ENCODE measurements around the gene STAG3.
"Not testable (repeated sequence)": the region's sequence is repeated elsewhere in the genome, so short reads cannot be mapped to it uniquely, and the experiment has no call there.

STAG3 gene

DNA sequence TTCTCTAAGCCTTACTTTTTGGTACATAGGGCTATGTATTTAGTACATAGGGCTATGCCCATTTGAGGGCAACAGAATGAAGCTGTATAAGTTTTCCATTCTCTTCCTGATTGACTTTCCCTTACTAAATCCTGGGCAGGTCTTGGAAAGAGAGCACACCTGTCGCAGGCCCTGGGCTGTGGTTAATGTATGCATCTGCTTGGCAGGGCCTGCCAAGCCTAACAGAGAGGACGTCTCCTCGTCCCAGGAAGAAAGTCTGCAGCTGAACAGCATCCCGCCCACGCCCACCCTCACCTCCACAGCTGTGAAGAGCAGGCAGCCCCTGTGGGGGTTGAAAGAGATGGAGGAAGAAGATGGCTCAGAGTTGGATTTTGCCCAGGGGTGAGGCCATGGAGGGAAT lies 33.1 kb downstream of the STAG3 start:
- DNase-seq (ENCODE audit: low read depth in 2 of 2, low spot score in 1 of 2), result no peak

DNA sequence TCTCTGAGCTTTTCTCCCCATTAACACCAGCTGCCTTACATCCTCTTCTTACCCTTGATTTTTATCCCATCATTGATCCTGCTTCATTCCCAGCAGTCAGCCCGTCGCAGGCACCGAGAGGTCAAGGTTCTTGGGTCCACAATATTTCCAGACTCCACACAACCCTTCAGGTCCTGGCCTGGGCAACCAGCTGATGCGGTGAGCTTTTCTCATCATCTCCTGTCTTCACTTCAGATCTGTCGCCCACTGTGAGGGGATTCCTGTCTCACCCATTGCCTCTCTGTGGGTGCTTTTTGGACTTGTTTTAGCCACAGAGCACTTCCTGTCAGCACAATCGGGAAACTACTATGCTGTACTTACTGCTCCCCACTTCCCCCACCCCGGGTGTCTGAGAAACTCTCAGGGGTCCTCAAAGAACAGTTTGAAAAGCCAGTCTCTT lies 33.6 kb downstream of the STAG3 start:
- no peak for DNase-seq (ENCODE audit: low read depth in 2 of 2, low spot score in 1 of 2)

DNA sequence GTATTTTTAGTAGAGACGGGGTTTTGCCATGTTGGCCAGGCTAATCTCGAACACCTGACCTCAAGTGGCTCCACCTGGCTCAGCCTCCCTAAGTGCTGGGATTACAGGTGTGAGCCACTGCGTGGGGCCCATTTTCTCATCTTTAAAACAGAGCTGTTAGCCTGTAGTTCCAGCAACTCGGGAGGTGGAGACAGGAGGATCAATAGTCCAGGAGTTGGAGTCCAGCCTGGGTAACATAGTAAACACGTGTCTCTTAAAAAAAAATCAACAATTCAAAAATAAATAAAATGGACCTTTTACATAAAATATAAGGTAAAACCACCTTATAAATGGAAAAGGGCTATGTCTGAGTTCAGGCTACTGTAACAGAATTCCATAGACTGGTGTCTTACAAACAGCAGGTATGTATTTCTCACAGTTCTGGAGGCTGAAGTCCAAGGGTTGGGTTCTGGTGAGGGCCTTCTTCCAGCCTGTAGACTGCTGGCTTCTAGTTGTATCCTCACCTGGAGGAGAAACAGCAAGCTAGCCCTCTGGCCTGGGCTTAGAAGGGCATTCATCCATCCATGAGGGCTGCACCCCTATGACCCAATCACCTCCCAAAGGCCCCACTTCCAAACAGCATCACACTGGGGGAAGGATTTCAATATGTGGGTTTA lies 35.0 kb downstream of the STAG3 start:
- DNase-seq (ENCODE audit: low read depth in 2 of 2, low spot score in 1 of 2), result no peak

DNA sequence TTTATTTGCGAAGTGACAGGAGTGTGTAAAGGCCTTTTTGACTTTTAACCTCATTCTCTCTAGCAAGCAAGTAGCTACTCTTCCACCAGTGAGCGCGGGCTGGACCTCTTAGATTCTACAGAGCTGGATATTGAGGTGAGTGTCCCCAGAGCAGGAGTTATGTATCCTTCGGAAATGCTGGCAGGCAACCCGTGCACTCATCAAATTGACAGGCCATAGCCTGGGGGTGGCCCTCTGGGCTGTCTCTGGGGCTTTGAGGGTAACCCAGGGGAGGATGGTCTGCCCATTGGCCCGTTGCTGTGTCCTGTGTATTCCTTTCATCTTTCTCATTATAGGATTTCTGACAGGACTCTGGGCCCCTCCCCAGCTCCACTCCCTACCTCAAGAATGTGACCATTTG lies 36.0 kb downstream of the STAG3 start:
- DNase-seq (ENCODE audit: low read depth in 2 of 2, low spot score in 1 of 2), result no peak

DNA sequence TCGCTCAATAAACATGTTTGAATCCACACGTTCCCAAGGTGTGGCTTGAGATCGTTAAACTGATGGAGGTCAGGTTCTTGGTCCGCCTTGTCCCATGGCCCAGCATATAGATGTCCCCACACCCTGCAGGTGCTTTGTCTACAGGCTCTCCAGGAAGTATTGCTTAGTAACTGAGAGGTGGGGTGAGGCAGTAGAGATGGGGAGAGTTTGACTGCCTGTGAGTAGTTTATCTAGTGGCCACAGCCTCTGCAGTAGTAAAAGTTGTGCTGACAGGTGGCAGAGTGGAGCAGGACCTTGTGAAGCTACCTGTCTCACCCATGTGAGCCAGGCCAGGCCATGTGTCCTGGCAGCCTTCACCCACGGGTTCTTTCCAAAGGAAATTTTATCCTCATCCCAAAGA lies 36.6 kb downstream of the STAG3 start:
- not testable (repeated sequence) for DNase-seq (ENCODE audit: low read depth in 2 of 2, low spot score in 1 of 2)

DNA sequence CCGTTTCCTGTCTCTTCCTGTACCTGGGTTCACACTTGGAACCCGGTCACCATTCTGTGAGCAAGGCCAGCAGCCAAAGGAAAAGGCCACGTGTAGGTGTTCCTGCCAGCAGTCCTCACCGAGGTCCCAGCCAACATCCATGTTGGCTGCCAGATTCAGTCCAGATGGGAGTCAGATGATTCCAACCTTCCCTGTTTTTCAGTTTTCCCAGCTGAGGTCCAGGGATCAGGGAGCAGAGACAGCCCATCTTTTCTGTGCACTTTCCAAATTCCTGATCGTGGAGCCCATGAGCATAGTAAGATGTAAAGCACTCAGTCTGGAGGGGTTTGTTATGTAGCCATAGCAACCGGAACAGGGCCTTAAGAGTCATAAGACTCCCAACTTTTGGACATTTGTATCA lies 38.2 kb downstream of the STAG3 start:
- DNase-seq (ENCODE audit: low read depth in 2 of 2, low spot score in 1 of 2), result no peak

DNA sequence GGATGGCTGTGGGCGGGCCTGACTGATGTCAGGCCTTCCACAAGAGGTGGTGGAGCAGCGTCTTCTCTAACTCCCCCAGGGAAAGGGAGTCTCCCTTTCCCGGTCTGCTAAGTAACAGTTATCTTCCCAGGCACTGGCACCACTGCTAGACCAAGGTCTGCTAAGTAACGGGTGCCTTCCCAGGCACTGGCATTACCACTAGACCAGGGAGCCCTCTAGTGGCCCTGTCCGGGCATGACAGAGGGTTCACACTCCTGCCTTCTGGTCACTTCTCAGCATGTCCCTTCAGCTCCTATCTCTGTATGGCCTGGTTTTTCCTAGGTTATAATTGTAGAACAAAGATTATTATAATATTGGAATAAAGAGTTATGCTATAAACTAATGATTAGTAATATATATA lies 40.2 kb downstream of the STAG3 start:
- DNase-seq (ENCODE audit: low read depth in 2 of 2, low spot score in 1 of 2), result peak; percentile 50 to 53

DNA sequence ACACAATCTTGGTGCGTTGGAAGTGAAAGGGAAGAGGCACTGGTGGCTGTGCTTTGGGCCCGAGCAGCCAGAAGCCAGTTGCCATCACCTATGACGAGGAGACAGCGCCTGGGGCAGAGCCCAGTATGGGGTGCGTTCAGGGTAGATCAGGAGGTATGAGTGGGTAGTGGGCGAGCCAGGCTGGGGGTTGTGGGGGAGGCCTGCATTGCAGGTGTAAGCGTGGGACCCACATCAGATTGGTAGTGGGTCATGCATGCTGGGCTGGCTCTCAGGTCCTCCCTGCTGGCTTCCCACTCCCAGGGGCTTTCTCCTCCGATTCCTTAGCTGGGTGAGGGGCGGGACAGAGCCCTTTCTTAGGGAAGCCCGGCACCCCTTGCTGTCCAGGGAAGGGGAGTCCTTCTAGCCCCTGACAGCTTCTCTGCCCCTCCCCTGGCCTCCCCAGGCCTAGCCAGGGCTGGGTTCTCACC lies 41.6 kb downstream of the STAG3 start:
- DNase-seq (ENCODE audit: low read depth in 2 of 2, low spot score in 1 of 2), result no peak

DNA sequence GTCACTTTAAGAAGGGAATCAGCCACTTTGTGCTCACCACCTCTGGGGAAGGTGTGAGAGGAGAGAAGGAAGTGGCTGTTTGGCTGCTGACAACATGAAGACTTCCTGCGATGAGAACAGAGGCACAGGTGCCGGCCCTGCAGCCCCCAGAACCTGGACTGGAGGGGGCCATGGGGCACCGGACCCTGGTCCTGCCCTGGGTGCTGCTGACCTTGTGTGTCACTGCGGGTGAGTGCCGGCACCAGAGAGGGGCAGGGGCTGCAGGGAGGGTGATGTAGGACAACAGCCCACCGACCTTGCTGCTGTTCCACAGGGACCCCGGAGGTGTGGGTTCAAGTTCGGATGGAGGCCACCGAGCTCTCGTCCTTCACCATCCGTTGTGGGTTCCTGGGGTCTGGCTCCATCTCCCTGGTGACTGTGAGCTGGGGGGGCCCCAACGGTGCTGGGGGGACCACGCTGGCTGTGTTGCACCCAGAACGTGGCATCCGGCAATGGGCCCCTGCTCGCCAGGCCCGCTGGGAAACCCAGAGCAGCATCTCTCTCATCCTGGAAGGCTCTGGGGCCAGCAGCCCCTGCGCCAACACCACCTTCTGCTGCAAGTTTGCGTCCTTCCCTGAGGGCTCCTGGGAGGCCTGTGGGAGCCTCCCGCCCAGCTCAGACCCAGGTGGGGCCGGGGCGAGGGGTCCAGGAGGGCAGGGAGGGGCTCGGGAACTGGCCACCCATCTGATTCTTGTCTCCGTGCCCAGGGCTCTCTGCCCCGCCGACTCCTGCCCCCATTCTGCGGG lies 42.3 kb downstream of the STAG3 start, which contains the start of gene PVRIG:
Gene PVRIG (plus strand): TSS at position 149 of the 785 bp plus-strand sequence. CDS start 22 bp downstream, at position 171.
- not testable (repeated sequence) for DNase-seq (ENCODE audit: low read depth in 2 of 2, low spot score in 1 of 2)

DNA sequence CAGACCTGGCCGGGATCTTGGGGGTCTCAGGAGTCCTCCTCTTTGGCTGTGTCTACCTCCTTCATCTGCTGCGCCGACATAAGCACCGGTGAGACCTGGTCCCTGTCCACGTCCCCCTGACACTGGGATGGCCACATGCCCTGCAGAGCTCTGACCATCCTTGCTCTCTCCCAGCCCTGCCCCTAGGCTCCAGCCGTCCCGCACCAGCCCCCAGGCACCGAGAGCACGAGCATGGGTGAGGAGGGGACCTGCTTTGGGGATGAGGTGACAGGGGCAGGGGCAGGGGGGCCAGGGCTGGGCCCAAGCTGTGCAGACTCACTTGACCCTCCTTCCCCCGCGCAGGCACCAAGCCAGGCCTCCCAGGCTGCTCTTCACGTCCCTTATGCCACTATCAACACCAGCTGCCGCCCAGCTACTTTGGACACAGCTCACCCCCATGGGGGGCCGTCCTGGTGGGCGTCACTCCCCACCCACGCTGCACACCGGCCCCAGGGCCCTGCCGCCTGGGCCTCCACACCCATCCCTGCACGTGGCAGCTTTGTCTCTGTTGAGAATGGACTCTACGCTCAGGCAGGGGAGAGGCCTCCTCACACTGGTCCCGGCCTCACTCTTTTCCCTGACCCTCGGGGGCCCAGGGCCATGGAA lies 43.0 kb downstream of the STAG3 start:
- DNase-seq (ENCODE audit: low read depth in 2 of 2, low spot score in 1 of 2), result no peak

DNA sequence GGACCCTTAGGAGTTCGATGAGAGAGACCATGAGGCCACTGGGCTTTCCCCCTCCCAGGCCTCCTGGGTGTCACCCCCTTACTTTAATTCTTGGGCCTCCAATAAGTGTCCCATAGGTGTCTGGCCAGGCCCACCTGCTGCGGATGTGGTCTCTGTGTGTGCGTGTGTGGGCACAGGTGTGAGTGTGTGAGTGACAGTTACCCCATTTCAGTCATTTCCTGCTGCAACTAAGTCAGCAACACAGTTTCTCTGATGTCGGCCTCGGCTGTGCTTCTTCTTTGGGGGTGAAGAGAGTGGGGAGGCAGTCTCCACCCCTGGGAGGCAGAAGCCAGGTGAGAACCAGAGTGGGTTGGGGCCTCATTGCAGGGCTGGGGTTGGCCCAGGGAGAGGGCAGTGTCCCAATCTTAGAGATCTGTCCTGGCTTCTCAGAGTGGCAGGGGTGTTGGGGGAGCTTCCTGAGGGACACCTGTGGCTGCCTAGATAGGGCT lies 43.6 kb downstream of the STAG3 start:
- DNase-seq (ENCODE audit: low read depth in 2 of 2, low spot score in 1 of 2), result peak; percentile 58 to 62

DNA sequence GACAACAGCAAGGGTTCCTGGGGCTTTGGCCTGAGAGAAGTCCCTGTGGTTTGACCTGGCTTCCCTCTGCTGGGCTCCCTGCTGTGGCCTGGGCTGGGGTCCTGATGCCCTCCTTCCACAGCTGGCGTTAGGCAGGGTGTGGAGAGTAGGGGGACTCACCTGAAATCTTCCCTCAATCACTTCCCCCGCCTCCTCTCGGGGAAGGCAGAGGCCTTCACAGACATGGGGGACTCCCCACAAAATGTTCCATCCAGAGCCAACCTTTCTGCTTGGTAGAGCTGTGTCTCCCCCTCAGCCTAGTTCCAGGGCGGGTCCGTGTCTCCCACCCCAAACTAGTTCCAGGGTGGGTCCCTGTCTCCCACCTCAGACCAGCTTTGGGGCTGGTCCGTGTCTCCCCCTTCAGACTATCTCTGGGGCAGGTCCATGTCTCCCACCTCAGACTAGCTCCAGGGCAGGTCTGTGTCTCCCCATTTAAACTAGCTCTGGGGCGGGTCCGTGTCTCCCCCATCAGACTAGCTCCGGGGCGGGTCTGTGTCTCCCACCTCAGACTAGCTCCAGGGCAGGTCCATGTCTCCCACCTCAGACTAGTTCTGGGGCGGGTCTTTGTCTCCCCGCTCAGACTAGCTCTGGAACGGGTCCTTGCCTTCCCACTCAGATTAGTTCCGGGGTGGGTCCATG lies 44.2 kb downstream of the STAG3 start:
- no peak for DNase-seq (ENCODE audit: low read depth in 2 of 2, low spot score in 1 of 2)

DNA sequence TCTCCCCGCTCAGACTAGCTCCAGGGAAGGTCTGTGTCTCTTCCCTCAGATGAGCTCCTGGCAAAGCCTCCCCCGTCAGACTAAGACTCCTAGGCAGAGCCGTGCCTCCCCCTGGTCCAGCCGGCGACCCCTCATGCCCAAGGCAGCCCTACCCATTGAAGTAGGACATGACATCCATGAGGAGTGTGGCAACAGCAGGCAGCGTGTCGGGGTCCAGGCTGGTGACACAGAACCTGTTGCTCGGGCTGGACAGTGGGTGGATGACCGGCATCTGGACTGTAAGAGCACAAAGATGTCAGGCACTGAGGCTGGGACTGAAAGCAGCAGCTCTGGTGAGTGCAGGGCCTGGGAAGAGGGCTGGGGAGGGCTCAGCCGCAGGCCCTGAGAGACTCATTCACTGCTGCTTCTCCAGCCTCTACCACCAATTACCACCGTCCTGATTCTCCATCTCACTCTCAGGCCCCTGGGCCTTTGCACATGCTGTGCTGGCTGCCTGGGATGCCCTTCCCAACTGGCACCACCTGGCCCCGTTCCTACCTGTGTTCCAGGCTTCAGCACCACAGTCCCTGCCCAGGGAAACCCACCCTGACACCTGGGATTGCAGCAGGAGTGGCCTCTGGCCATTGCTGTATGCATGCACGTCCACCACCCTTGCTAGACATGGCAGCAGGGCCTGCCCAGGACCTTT lies 44.9 kb downstream of the STAG3 start:
- DNase-seq (ENCODE audit: low read depth in 2 of 2, low spot score in 1 of 2), result no peak

DNA sequence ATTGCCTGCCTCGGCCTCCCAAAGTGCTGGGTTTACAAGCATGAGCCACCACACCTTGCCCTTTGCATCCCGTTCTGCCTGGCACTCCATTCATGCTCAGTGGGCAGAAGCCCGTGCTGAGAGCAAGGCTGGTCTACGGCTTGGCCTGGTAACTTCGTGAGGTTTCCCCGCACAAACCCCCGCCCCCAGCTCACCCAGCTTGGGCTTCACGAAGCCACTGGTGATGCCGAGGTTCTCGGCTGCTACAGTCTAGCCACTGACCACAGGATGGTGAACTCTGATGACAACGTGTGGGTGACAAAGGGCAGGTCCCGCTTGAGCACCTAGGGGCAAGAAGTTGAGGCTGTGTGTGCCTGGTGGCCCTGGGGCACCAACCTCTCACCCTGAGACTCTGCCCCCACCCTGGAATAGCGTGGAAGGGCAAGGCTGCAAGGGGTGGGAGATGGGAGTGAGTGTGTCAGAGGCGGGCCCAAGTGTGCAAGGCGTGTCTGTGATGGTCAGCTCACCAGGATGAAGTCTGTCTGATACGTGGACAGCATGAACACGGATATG lies 45.7 kb downstream of the STAG3 start:
- not testable (repeated sequence) for DNase-seq (ENCODE audit: low read depth in 2 of 2, low spot score in 1 of 2)

DNA sequence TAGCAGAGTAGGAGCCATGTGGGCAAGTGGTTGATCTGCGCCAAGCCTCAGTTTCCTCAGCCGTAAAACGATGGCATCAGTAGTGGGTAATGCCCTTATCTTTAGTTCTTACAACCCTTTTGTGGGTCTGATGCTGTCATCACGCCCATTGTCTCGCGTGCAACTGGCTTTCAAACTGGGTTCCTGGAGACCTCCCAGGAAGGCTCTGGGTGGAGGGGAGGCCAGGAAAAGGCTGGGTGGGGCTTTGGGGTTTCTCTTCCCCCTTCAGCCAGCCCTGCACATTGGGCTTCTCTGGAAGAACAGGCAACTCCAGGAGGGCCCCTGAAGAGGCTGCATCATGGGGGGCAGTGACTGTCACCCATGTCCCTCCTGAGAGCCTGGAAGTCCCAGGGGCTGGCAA lies 47.2 kb downstream of the STAG3 start:
- not testable (repeated sequence) for DNase-seq (ENCODE audit: low read depth in 2 of 2, low spot score in 1 of 2)

DNA sequence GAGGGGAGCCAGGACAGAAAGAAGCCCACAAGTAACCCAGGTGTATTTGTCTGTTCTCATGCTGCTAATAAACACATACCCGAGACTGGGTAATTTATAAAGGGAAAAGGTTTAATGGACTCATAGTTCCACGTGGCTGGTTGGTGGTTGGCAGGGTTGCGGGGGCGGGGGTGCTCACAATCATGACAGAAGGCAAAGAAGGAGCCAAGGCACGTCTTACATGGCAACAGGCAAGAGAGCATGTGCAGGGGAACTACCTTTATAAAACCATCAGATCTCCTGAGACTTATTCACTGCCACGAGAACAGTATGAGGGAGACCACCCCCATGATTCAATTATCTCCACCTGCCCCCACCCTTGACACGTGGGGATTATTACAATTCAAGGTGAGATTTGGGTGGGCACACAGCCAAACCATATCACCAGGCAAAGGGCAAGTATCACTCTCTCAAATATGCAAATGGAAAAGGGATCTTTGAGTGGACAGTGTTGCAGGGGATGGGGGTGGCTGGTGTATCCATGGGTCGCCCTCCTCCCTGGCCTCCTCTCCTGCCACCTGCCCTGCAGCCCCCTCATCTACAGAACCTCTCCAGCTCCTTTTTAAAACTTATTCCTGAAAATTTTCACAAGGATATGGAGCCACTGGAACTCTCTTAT lies 57.1 kb downstream of the STAG3 start:
- not testable (repeated sequence) for DNase-seq (ENCODE audit: low read depth in 2 of 2, low spot score in 1 of 2)

DNA sequence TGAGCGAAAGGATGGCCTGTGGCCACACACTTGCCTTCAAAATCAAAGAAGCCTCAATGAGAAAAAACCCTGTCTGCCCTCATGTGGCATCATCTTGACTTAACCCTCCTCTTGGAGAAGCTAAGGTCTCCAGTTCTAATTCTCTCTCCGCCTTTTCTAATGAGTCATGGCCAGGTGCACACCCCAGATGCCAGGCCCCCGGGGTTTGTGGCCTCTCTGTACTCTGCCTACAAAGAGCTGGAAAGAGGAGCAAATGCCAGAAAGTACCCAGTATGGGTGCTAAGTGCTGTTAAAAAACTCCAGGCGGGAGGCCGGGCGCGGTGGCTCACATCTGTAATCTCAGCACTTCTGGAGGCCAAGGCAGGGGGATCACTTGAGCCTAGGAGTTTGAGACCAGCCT lies 62.3 kb downstream of the STAG3 start:
- DNase-seq (ENCODE audit: low read depth in 2 of 2, low spot score in 1 of 2), result not testable (repeated sequence)

DNA sequence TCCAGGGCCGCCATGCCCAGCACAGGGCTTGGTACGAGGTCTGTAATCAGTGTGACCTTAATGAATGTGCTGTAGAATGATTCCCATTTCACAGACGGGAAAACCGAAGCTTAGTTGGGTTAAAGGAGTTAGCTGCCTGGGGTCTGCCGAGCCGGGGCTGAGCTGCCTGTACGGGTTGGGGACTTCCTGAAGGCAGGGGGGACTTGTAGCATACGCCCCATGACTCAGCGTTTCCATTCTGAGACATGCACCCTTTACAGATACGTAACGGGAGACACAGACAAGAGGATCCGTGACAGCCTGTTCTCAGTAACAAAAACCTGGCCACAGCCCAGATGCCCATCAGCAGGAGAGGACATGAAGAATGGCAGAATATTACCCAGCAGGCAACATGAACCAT lies 65.7 kb downstream of the STAG3 start:
- DNase-seq (ENCODE audit: low read depth in 2 of 2, low spot score in 1 of 2), result peak in 1 of 2 donors; percentile 28

DNA sequence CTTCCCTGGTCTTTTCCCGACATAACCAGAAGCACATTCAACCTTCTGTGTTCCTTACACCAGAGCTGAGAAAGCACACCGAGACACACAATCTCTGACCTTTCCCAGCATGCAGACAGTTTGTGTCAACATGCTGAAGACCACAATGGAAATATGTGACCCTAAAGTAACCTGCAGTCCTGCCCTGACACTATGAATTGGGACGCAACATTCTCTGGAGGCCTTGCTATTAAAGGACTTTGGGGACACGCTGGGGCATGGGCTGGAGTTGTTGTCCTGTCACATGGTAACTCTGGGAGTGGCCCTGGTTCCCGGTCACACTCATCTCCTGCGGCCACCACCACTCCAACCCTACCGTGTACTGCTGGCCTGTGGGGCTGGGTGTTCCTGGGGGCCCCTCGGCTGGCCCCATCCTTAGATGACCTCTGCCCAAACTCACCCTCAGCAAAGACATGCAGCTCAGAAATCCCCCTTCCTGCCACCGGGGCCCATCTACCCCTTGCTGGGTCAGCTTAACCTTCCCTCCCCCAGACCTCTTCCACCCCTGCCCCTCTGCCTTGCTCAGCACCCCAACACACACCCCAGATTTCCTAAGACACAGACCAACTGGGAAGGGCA lies 67.4 kb downstream of the STAG3 start:
- DNase-seq (ENCODE audit: low read depth in 2 of 2, low spot score in 1 of 2), result not testable (repeated sequence)
